ENCODE results near the gene RMDN2.

The RMDN2 gene

DNA sequence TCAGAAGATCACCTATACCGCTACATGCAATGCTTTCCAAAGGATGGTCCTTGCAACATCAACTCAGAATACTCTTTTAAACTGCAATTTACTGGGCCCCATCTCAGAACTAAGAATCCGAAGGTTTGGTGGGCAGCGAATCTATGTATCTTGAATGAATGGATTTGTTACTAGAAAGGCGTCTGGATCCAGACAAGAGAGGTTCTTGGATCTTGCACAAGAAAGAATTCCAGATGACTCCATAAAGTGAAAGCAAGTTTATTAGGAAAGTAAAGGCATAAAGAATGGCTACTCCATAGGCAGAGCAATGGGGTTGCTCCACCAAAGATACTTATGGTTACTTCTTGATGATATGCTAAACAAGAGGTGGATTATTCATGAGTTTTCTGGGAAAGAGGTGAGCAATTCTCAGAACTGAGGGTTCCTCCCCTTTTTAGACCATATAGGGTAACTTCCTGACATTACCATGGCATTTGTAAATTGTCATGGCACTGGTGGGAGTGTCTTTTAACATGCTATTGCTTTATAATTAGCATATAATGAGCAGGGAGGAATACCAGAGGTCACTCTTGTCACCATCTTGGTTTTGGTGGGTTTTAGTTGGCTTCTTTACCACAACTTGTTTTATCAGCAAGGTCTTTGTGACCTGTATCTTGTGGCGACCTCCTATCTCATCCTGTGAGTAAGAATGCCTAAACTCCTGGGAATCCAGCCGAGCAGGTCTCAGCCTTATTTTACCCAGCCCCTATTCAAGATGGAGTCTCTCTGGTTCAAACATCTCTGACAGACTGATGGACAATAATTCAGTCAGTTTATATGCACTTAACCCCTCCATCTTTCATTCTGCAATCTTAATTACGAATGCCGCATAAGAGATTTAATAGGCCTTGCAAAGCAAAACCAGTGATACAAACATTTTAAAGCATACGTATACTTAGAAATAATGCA, 7.5 kb upstream of the RMDN2 start:
- no peak overlapping the region for H3K4me3 ChIP-seq (ENCODE audit: insufficient read depth, low read length, poor library complexity, severe bottlenecking)
- no peaks in the 10 kb centered on the region for H3K27me3 ChIP-seq (ENCODE audit: low read length)
- no peaks in the 10 kb centered on the region for H3K9me2 ChIP-seq (replicated peaks; ENCODE audit: insufficient read depth, low read length)
- H2AFZ ChIP-seq (ENCODE audit: low read depth, low read length, severe bottlenecking), result no peak overlapping the region
- TF ChIP-seq EZH2phosphoT487 (conservative IDR thresholded peaks at IDR 0.05; ENCODE audit: low read length) (no peak), CTCF (IDR thresholded peaks at IDR 0.05; ENCODE audit: insufficient read depth, low read length, poor library complexity, severe bottlenecking) (no peak)
- H3K9ac ChIP-seq (ENCODE audit: low read length), result no peak overlapping the region
- no peak overlapping the region for H3K27ac ChIP-seq (ENCODE audit: low read depth, low read length)
- H3K79me2 ChIP-seq (ENCODE audit: insufficient read depth, low read length), result no peaks in the 10 kb centered on the region
- no peak overlapping the region for H3K4me2 ChIP-seq (ENCODE audit: low read depth, low read length, poor library complexity, severe bottlenecking)
- H3K36me3 ChIP-seq (ENCODE audit: low read length), result no peaks in the 10 kb centered on the region
- H3F3A ChIP-seq (ENCODE audit: insufficient read depth), result no peaks in the 10 kb centered on the region
- no peaks in the 10 kb centered on the region for H4K20me1 ChIP-seq (ENCODE audit: low read depth, low read length)
- H3K9me3 ChIP-seq (ENCODE audit: insufficient read depth, low read length), result no peaks in the 10 kb centered on the region

- Histone ChIP-seq H4K20me1 (ENCODE audit: low read depth, low read length) (no peaks in the 10 kb centered on the region), H3K9me3 (ENCODE audit: insufficient read depth, low read length) (no peaks in the 10 kb centered on the region), H3F3A (ENCODE audit: insufficient read depth) (no peaks in the 10 kb centered on the region), H2AFZ (ENCODE audit: low read depth, low read length, severe bottlenecking) (no peak overlapping the region), H3K36me3 (ENCODE audit: low read length) (no peaks in the 10 kb centered on the region), H3K9me2 (replicated peaks; ENCODE audit: insufficient read depth, low read length) (no peaks in the 10 kb centered on the region), H3K9ac (ENCODE audit: low read length) (no peak overlapping the region), H3K27me3 (ENCODE audit: low read length) (no peaks in the 10 kb centered on the region), H3K4me2 (ENCODE audit: low read depth, low read length, poor library complexity, severe bottlenecking) (no peak overlapping the region), H3K4me3 (ENCODE audit: insufficient read depth, low read length, poor library complexity, severe bottlenecking) (no peak overlapping the region), H3K27ac (ENCODE audit: low read depth, low read length) (no peak overlapping the region), H3K79me2 (ENCODE audit: insufficient read depth, low read length) (no peaks in the 10 kb centered on the region)
- TF ChIP-seq CTCF (IDR thresholded peaks at IDR 0.05; ENCODE audit: insufficient read depth, low read length, poor library complexity, severe bottlenecking), result no peak
- no peak for TF ChIP-seq EZH2phosphoT487 (conservative IDR thresholded peaks at IDR 0.05; ENCODE audit: low read length)
These were observed 6.3 kb upstream of the RMDN2 start for GRCh38 chr2:37918742-37919186.

DNA sequence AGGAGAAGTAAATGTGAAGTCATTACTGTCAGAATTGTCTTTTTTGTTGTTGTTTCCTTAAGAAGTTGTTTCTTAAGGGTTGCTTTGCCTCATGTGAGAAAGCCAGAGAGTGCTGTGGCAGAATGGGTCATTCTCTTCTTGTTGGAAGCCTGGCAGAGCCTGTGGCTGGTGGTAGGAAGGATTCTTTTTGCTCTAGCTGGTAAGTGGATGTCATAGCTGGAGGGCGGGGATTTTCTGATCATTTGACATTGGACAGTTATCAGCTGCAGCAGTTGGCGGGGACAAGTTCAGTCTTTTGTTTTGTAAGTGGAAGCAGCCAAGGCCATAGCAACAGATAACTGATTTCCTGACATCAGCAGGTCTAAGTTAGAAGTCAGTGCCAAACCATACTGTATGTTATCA, 5.5 kb upstream of the RMDN2 start:
- Histone ChIP-seq H3F3A (ENCODE audit: insufficient read depth) (no peaks in the 10 kb centered on the region), H2AFZ (ENCODE audit: low read depth, low read length, severe bottlenecking) (no peak overlapping the region), H4K20me1 (ENCODE audit: low read depth, low read length) (no peaks in the 10 kb centered on the region), H3K36me3 (ENCODE audit: low read length) (no peaks in the 10 kb centered on the region), H3K4me3 (ENCODE audit: insufficient read depth, low read length, poor library complexity, severe bottlenecking) (no peak overlapping the region), H3K9me2 (replicated peaks; ENCODE audit: insufficient read depth, low read length) (no peaks in the 10 kb centered on the region), H3K79me2 (ENCODE audit: insufficient read depth, low read length) (no peaks in the 10 kb centered on the region), H3K27me3 (ENCODE audit: low read length) (no peaks in the 10 kb centered on the region), H3K9me3 (ENCODE audit: insufficient read depth, low read length) (no peaks in the 10 kb centered on the region), H3K9ac (ENCODE audit: low read length) (no peak overlapping the region), H3K4me2 (ENCODE audit: low read depth, low read length, poor library complexity, severe bottlenecking) (no peak overlapping the region), H3K27ac (ENCODE audit: low read depth, low read length) (no peak overlapping the region)
- no peak for TF ChIP-seq EZH2phosphoT487 (conservative IDR thresholded peaks at IDR 0.05; ENCODE audit: low read length)
- TF ChIP-seq CTCF (IDR thresholded peaks at IDR 0.05; ENCODE audit: insufficient read depth, low read length, poor library complexity, severe bottlenecking), result no peak
